ENCODE data around the gene ACSL1. TPM values are rescaled to one million over a fixed set of nuclear protein-coding genes. Genes with fewer than 3 reads are reported as not detected.
"Not testable (repeated sequence)": the region's sequence is repeated elsewhere in the genome, so short reads cannot be mapped to it uniquely, and the experiment has no call there.

Gene ACSL1
- total RNA-seq, 1 donor from 2014 or later, result 8.7 TPM

GRCh38 chr4:184785813-184786212 is 40.0 kb downstream of the ACSL1 start:
- DNase-seq, result no peak

- no peak for DNase-seq
These were observed 41.0 kb downstream of the ACSL1 start for GRCh38 chr4:184784628-184785257.

DNA sequence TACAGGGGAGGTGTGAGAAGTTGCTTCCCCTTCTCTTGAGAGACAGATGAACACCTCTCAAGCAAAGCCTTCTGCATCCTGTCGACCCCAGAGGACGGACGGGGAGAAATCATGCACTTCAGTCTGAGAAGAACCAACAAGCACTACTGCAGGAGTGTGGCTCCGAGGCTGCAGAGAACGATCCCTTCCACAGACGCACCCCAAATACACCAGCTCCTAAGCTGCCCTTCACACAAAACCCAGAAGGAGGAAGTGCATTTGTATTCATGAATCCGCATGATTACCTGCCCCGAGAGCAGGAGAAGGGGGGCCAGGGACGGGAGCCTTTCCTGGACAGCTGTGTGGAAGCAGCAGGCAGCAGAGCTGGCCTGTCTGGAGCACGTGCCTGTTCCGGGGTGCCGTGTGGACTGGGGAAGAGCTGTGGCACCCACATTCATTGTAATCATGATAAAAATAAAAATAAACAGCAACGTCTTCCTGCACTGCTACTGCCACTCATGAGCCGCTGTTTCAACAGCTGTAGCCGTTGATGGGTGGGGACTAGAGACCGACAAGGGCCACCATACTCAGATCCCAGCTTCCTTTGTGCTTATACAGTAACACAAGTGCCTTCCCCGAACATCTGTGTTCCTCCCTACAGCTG is 42.9 kb downstream of the ACSL1 start:
- DNase-seq, result no peak

DNA sequence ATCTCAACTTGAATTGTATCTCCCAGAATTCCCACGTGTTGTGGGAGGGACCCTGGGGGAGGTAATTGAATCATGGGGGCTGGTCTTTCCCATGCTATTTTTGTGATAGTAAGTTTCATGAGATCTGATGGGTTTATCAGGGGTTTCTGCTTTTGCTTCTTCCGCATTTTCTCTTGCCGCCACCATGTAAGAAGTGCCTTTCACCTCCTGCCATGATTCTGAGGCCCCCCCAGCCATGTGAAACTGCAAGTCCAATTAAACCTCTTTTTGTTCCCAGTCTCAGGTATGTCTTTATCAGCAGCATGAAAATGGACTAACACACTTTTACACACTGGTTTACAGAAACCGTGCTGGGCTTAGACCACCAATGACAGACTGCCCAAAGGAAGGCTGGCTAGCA is 46.6 kb downstream of the ACSL1 start:
- DNase-seq, result not testable (repeated sequence)

DNA sequence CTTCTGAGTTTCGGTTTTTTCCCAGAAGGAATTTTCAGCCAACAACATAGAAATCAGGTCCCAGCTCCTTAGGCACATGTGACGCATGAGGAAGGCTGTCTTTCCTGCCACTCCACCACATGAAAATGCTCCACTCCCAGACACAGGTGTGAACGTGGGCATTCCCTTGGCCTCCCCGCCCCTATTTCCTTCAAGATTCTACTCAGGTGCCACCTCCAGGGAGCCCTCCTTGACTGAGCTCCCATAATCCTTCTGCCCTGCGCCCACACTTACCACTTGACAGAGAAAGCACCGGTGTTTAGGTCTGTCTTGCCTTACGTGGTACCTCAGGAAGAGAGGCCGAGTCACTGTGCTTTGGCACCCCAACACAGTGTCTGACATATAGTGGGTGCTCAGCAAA is 47.4 kb downstream of the ACSL1 start:
- no peak for DNase-seq

- no peak for DNase-seq
These were observed 48.9 kb downstream of the ACSL1 start for GRCh38 chr4:184776821-184777220.

DNA sequence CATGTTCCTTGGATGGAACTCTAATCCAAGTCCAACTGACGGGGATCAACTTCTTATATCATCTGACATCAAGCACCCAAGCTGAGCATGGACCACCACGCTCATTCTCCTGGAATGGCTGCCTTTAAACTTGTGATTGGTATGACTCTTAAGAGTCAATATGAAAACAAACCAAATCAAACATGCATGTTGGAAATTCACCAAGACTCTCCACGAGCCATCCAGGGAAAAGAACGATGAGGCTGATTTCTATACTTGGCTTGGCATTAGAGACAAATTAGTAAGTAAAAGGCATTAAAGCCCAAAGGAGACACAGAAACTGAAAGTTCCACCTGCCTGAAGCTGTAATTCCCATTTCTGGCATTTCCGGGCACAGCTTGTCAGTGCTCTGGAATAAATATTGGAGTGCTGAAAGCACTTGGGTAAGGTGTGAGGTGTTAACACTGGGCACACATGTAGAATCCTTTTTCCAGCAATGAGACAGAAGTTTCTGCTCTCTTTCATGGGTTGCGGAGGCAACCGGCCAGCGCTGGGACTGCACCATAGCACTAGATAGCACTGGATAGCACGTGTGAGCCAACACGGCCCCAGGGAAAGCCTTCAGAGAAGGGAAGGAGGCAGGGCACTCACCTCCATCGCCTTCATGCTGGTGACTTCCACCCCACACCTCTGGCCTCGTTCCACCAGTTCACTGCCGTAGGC is 49.8 kb downstream of the ACSL1 start:
- DNase-seq, result no peak

DNA sequence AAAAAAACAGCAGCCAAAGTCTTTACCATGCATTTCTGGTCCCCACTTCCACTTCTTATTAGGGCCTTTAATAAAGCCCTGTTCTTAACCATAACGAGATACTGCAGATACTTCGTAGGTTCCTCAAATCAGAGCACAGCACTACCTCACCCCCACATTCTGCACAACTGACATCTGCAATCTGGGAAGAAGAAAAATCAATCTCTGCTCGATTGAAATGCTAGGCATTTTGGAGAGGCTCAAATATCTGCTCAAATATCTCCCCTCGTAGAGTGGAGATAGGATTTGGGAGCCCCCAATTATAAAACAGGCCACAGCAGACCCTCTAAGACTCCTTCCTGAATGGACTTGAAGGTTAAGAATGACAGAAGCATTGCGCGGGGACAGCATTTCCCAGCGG is 51.6 kb downstream of the ACSL1 start:
- DNase-seq, result no peak

DNA sequence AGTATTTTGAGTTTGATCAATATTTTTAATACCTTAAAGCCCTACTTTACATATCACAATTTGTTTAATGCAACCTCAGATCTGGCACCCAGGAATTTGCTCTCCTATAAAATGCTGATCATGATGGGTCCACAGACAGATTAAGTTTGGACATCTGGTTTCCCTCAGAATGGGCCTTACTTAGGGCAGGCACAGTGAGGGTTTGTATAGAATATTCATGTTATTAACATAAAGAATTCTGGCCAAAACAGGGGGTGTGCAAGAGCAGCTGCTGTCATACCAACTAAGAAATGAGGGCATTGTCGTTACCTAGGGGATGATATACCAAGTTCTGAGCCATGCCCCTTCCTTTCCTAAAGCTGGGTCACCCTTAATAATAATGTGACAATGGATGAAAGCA is 54.4 kb downstream of the ACSL1 start:
- no peak for DNase-seq

GRCh38 chr4:184769141-184769765 is 56.5 kb downstream of the ACSL1 start:
- DNase-seq, result no peak

DNA sequence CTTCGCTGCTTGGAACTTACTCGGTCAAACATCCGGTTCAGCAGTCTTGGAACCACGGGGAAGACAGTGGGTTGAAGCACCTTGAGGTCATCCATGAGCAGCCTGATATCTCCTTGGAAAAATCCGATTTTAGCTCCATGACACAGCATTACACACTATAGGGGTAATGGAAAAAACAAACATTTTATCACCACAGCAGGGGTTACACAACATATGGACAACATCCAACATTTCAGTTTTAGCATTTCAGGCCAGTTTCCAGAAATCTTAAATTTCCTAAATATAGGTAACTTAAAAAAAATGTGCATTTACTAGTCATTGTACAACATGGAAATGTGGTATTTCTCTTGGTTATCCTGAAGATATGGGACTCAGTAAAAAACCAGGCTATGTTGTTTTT is 57.5 kb downstream of the ACSL1 start:
- DNase-seq, result no peak

DNA sequence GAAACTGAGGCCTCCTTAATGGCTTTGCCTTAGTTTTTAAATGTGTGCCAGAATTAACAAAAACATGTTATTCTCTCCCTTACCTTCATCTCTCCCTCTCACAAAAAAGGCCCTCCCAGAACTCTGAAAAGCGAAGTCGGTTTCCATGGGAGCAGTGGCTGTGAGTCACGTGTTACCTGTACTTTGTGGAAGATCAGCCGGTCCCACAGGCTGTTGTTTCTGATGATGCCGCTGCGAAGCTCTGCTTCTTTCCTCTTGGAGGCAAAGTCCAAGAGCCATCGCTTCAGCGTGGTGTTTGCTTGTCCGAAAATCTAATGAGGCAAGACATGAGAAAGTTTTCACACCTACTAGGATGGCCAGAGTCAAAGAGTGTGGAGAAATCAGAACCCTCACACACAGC is 59.3 kb downstream of the ACSL1 start:
- DNase-seq, result no peak

DNA sequence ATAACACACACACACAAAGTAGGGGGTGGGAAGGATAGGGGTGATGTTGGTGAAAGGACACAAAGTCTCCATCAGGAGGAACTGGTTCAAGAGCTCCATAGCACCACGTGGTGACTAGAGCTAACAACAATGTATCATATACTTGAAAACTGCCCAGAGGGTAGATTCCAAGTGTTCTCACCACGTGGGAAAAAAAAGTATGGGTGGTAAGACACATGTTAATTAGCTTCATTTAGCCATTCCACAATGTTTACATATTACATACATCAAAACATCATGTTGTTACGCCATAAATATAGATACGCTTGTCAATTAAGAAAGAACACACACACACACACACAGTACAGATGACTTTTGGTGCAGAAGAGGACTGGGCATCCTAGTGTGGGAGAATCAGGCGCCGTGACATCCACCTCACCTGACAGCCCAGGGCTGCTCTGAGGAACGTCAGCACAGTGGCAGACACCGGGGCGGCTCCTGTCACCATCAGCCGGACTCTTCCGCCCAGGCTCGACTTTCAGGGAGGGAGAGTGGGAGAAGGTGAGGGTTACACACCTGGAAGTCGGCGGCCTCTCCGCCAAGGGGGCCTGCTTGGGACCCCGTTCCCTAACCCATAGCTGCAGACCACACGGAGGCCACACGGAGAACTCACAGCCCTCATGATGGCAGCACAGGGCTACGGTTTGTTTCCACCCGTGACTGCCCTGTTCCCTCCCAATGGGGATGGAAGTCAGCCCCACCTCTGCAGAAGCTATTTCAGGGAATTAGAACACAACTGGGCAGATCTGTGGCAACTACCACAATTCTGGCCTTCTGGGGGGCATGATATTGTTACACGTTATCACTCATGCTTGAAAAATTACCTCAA is 60.1 kb downstream of the ACSL1 start:
- DNase-seq, result no peak

DNA sequence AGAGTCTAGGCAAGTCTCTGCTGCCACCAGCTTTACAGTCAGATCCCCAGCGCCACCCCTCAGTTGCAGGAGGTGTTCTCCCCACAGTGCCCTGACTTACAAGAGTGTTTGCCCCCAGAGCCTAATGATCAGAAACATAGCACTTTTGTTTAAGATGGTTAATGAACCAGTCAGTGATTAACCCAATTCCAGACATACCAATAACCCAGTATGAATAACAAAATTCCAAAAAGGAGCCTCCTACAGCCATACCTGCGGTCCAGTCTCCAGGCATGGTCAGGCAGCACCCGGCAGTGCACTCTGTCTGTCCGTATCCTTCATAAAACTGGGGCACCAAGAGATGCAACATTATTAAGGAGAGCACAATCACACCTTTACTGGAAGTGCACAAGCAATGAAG is 61.2 kb downstream of the ACSL1 start:
- DNase-seq, result no peak

DNA sequence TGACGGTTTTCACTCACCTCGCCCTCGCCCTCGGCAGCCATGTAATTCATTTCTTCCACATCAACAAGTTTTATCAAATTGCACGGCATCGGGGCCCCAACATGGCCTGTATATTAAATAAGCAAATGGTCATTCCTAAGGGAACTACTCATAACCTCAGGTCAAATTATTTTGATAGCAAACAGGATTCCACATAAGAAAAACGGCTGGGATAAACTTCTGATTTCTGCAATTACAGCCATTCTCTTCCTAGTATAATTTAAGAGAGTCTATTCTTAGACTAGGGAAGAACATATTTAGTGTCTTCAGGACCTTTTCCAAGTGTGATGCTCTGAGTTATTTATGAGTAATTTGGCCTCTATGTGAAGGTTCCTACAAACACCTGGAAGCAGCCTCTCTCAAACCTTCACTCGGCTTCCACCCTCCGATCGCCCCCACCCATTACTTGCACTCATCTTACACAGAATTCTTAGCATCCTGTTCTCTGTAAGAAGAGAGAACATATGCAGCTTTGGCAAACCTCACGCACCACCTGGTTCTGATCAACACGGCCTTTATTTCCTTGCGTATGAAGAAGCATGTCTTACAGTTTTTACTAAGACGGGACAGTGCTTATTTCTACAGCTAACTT is 62.5 kb downstream of the ACSL1 start:
- DNase-seq, result no peak

DNA sequence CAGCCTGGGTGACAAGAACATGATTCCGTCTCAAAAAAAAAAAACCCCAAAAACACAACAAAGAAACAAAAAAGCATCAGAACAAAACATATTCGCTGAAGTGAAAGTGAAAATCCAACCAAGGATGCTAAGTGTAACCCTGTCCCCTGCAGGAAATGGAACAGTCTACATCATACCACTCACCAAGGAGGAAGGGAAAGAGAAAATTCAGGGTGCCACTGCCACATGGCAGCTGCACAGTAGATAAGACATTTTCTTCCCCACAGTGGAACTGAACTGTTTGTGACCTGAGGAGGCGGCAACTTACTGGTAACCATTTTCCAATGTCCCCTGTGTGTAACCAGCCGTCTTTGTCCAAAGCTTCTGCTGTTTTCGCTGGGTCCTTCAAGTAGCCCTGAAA is 63.7 kb downstream of the ACSL1 start:
- no peak for DNase-seq

DNA sequence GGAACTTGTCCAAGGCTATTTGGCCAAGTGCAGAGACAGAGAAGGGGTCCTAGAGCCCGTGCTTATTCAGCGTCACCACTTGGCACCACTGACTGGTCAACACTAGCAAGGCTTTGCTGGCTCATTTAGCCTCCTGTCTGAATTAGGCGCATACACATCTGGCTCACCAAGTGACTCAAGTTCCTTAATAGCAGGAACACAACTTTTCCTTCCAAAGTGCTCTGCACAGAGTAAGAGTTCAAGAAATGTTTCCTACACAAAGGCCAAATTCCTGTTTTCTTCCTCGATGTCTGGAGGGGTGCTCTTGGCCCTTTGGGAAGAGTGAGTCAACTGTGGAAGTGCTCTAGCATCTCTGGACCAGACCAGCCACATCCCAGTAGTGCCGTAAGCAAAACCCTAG is 65.1 kb downstream of the ACSL1 start:
- no peak for DNase-seq

DNA sequence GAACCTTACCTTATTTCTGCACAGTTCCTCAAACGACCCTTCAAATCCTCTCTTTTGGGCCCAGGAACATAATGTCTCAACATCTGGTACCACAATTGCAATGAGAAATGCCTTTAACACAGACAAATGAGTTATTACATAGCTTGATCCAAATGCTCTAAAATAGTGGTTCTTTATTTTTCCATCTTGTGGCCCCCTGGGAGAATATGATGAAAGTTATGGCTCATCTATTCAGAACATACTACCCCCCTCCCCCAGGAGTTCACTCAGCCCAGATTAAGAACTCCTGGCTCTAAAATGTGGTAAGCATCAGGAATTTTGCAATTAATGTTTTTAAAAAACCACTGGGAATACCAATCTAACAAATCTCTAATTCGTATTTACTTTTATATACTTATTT is 68.0 kb downstream of the ACSL1 start:
- no peak for DNase-seq

DNA sequence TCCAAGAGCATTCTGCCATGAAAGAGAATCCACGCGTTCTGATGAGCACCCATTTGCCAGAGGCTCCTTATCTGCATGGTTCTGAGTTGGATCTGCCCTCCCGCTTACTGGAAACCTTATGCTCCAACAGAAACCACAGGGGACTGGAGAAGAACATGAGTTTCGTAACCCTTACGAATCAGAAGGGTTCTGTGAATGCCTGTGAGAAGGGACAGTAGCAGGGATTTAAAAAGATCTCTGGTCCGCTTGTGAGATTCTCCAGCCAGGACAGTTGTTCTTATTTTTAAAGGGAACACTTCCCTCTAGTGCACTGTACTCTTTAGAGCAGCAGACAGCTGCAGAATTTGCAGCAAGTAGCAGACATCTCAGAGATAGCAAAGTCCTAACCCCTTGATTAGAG is 69.4 kb downstream of the ACSL1 start:
- no peak for DNase-seq

DNA sequence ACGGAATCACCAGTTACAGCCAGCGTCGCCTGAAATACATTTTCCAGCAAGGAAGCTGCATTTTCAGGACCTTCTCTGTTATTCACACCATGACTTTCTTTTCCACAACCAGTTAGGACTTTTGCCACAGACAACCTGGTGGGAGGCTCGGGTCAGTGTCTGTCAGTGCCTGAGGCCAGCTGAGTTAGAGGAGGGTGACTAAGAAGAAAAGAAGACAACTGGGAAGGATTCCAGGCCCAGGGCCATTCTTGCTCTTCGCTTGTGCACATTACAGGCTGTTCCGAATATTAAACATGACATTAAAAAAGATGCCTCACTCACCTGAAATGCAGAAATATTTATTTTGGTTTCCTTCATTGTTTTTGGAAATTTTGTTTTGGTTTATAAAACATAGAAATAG is 70.5 kb downstream of the ACSL1 start:
- no peak for DNase-seq

DNA sequence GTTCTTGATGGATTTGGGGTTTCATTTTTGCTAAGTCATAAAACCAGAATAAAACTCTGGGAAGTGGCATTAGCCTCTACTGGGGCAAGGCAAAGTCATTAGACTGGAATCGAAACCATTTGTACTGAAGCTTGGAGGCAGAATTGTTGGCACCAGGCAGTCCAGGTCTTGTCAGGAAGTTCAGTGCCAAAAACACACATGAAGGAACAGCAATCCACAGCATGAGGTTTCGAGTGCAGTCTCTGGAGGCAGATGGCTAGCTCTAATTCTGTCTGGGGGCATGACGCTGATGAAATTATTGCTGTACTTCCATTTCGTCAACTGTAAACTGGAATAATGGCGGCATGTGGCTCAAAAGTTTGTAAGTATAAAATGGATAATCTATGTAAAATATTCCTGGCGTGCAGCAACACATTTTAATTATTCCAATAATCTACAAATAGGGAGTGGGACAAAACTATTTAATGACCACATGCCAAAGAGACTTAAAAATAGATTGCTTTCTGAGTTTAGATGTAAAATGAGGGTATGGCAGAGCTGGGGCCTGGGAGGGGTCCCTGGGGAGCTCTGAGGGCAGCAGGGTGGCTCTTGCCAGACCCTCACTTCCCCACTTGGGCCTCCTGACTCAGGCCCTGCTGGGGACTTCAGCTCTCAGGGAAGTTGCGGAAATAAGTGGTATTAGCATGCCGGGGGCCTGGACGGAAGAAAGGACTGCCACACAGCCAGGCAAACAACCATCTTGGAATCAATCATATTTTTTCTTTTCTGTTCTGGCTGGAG is 73.1 kb downstream of the ACSL1 start:
- no peak for DNase-seq

DNA sequence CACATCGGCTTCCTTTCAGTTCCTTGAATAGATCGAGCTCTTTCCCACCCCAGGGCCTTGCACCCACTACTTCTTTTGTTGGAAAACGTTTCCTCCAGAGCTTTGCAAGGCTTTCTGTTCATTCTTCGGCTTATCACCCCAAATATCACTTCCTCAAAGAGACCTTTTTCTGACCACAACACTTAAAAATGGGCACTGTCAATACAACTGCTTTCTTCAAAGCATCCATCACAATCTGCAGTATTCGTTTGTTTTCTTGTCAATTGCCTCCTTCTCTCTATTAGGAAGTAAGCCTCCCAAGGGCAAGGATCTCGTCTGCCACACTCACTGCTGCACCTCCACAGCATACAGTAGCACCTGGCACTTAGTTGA is 74.2 kb downstream of the ACSL1 start:
- no peak for DNase-seq
